OCI-M2 (cell line): ENCODE results near the gene ANXA11.
"Not testable (repeated sequence)": the region's sequence is repeated elsewhere in the genome, so short reads cannot be mapped to it uniquely, and the experiment has no call there.

Experiments used
- DNase-seq: peaks from one replicate; lab custom pipeline; 2025; ENCODE audit not compliant: unreplicated experiment; lab: John Stamatoyannopoulos, UW

The ANXA11 gene

GRCh38 chr10:80148166-80148805 lies 57.1 kb downstream of the ANXA11 start:
- DNase-seq: no peak

- DNase-seq: no peak
Measured at GRCh38 chr10:80146918-80147317, 58.4 kb downstream of the ANXA11 start.

GRCh38 chr10:80145406-80146308 lies 59.7 kb downstream of the ANXA11 start:
- DNase-seq: not testable (repeated sequence)

GRCh38 chr10:80144696-80145131 lies 60.6 kb downstream of the ANXA11 start:
- DNase-seq: no peak

- DNase-seq: no peak
Measured at GRCh38 chr10:80144067-80144695, 61.2 kb downstream of the ANXA11 start.

- no peak for DNase-seq
Measured at GRCh38 chr10:80141696-80142460, 63.5 kb downstream of the ANXA11 start.

- DNase-seq: no peak
Measured at GRCh38 chr10:80140251-80140650, 65.1 kb downstream of the ANXA11 start.

GRCh38 chr10:80139265-80139664 lies 66.1 kb downstream of the ANXA11 start:
- DNase-seq: no peak

GRCh38 chr10:80137920-80138319 lies 67.4 kb downstream of the ANXA11 start:
- no peak for DNase-seq

- no peak for DNase-seq
Measured at GRCh38 chr10:80137031-80137862, 68.1 kb downstream of the ANXA11 start.

- DNase-seq: no peak
Measured at GRCh38 chr10:80136134-80136571, 69.2 kb downstream of the ANXA11 start.

- not testable (repeated sequence) for DNase-seq
Measured at GRCh38 chr10:80133687-80134086, 71.7 kb downstream of the ANXA11 start.

GRCh38 chr10:80133206-80133605 lies 72.1 kb downstream of the ANXA11 start:
- no peak for DNase-seq

- DNase-seq: no peak
Measured at GRCh38 chr10:80132299-80133139, 72.8 kb downstream of the ANXA11 start, which contains the start of gene PLAC9. TSS of gene PLAC9 (plus strand) at chr10:80132730. CDS start at chr10:80132763, 33 bp downstream.

GRCh38 chr10:80131499-80131901 lies 73.8 kb downstream of the ANXA11 start:
- DNase-seq: no peak

GRCh38 chr10:80126876-80127275 lies 78.5 kb downstream of the ANXA11 start:
- DNase-seq: no peak

- DNase-seq: no peak
Measured at GRCh38 chr10:80122746-80123145, 82.6 kb downstream of the ANXA11 start.

GRCh38 chr10:80122110-80122710 lies 83.1 kb downstream of the ANXA11 start:
- DNase-seq: no peak

- DNase-seq: no peak
Measured at GRCh38 chr10:80118669-80119068, 86.7 kb downstream of the ANXA11 start.
